Skeletal muscle satellite cell (primary cell): Measurements from ENCODE around the gene C12orf56. TPM values are rescaled to one million over a fixed set of nuclear protein-coding genes. Genes with fewer than 3 reads are reported as not detected.

Source experiments
- H3K27me3 ChIP-seq: 2 replicates; pipeline ENCODE4 v1.7.0; 2013; ENCODE audit warnings: low read length; ENCODE audit not compliant: control insufficient read depth, insufficient read depth
- H3K36me3 ChIP-seq: 2 replicates; pipeline ENCODE4 v1.7.0; 2013; ENCODE audit warnings: mild to moderate bottlenecking, control low read depth, low read length; ENCODE audit not compliant: insufficient read depth
- H3K4me1 ChIP-seq: 2 replicates; pipeline ENCODE4 v1.7.0; 2013; ENCODE audit warnings: low read length; ENCODE audit not compliant: control insufficient read depth, insufficient read depth
- H3K4me2 ChIP-seq: 2 replicates; pipeline ENCODE4 v1.7.0; 2013; ENCODE audit warnings: mild to moderate bottlenecking, low read length
- H3K4me3 ChIP-seq: 2 replicates; pipeline ENCODE4 v1.7.0; 2013; ENCODE audit warnings: low read length
- H3K9ac ChIP-seq: 2 replicates; pipeline ENCODE4 v1.7.0; 2013; ENCODE audit warnings: mild to moderate bottlenecking, low read depth, low read length, moderate library complexity
- H3K9me3 ChIP-seq: replicated peaks from 2 replicates; pipeline ENCODE4 v1.7.0; 2013; ENCODE audit warnings: mild to moderate bottlenecking, control low read depth, low read length
- total RNA-seq: library from RNA; depleted of rRNA; stranded (reverse); fragments of >200 nt; gene quantifications from 2 replicates; pipeline ENCODE4 v1.2.3, GENCODE V29; 2012; rRNA removed

C12orf56 gene, protein sequence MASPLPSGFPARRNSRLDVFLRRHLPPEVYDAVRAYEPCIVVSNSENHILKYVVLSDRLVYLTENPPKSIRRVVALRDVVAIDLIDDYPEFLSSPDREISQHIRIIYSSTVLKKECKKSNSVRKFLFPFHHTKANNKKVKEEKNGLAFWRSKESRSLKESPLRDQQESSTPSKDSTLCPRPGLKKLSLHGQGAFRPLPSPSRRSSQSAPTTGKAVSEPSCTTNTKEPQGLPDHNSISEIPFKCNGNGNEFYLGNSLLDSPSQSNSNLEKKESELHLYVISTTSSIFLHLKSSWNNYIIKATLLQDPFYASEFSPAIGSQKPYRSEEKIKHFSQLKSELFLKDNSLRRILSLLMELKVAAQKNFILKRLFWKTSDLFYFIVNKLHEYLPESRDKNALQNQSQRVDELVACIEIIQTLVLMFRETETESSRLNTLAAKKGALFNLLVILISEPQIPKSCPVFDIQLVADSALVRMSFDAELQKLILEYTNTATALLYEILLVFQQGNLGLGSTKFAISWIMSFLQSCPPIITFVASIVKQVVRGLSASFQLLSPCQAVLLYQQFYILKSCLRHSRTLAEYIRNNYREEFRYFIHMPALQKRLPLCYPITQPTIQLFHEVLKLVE
- 1.5 and 2.0 TPM in 2 replicates for total RNA-seq

DNA sequence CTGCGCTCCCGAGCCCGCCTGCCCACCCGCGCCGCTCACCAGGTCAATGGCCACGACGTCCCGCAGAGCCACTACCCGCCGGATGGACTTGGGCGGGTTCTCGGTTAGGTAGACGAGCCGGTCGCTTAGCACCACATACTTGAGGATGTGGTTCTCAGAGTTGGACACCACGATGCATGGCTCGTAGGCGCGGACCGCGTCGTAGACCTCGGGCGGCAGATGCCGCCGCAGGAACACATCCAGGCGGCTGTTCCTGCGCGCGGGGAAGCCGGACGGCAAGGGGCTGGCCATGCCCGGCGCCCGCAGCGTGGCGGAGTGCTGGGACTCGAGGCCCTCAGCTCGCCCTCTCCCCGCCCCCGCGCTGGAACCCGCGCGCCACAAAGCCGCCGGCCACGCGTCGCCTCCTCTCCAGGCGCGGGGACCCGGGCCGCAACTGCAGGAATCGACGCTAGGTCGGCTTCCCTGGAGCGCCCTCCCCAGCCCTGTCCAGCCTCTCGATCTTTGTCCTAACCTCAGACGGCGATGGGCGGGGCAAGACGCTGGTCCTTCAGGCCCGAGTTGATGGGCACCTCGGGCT, at the start of gene C12orf56:
Gene C12orf56 (minus strand): TSS at position 484 of the 577 bp plus-strand sequence. CDS start 193 bp downstream, at position 291.
- peak within 1 kb of the TSS; percentile 84 for H3K4me2 ChIP-seq
- no peaks in the 10 kb centered on the region for H3K36me3 ChIP-seq
- H3K9me3 ChIP-seq, result no peaks in the 10 kb centered on the region
- H3K4me3 ChIP-seq, result peak within 1 kb of the TSS; percentile 67
- peak within 1 kb of the TSS; percentile 27 for H3K9ac ChIP-seq
- H3K4me1 ChIP-seq, result peaks cover 5% of the 10 kb centered on the region
- H3K27me3 ChIP-seq, result no peaks in the 10 kb centered on the region

DNA sequence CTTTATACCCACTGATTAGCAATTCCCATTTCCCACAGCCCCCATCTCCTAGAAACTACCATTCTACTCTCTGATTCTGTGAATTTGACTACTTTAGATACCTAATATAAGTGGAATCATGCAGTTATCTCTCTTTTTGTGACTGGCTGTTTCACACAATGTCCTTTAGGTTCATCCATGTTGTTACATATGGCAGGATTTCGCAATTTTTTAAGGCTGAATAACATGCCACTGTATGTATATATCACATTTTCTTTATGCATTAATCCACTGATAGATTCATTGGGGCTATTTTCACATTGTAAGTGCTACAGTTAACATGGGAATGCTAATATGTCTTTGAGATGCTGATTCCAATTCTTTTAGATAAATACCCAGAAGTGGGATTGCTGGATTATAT, 49.5 kb upstream of the C12orf56 start:
- Histone ChIP-seq H3K4me3 (no peak overlapping the region), H3K27me3 (no peaks in the 10 kb centered on the region), H3K4me2 (no peak overlapping the region), H3K36me3 (peaks cover 84% of the 10 kb centered on the region), H3K9ac (no peak overlapping the region), H3K9me3 (no peaks in the 10 kb centered on the region), H3K4me1 (no peaks in the 10 kb centered on the region)

DNA sequence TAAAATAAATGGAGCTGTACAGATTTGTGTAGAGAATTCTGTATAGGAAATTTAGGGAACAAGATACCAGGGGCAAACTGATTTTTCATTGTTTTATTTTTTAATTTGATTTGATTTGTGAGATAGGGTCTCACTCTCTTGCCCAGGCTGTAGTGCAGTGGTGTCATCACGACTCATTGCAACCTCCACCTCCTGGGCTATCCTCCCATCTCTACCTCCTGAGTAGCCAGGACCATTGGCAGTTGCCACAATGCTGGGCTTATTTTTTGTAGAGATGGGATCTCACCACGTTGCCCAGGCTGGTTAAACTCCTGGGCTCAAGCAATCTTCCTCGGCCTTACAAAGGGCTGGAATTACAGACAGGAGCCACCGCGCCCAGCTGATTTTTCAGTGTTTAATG, 43.4 kb upstream of the C12orf56 start:
- H3K9me3 ChIP-seq, result no peaks in the 10 kb centered on the region
- no peaks in the 10 kb centered on the region for H3K4me1 ChIP-seq
- no peak overlapping the region for H3K4me3 ChIP-seq
- no peak overlapping the region for H3K9ac ChIP-seq
- peaks cover 89% of the 10 kb centered on the region for H3K36me3 ChIP-seq
- no peak overlapping the region for H3K4me2 ChIP-seq
- no peaks in the 10 kb centered on the region for H3K27me3 ChIP-seq

DNA sequence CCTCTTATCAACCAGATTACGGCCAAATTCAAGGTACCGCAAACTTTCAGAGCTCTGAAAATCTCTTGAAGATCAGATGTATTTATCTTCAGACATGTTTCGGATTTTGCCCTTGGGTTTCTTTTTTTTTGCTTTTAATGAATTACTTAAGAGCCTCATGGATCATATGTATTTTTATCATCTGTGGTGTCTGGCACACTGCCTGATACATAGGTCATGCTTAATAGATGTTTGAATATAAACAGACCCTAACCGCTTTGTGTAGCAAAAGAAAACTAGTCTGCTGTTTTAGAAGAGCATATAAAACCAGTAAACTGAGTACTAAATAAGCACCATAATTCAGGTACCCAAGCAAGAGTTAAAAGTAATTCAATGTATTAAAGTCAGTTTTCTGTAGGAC, 41.2 kb upstream of the C12orf56 start:
- Histone ChIP-seq H3K36me3 (peaks cover 90% of the 10 kb centered on the region), H3K9me3 (no peaks in the 10 kb centered on the region)

DNA sequence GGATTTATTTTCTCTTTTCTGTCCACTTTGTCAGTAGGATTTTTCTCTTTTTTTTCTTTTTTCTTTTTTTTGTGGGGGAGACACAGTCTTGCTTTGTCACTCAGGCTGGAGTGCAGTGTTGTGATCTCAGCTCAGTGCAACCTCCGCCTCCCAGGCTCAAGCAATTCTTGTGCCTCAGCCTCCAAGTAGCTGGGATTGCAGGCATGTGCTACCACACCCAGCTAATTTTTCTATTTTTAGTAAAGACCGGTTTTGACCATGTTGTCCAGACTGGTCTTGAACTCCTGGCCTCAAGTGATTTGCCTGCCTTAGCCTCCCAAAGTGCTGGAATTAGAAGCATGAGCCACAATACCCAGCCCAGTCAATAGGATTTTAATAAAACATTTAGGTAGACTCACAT, 40.3 kb upstream of the C12orf56 start:
- Histone ChIP-seq H3K4me1 (no peaks in the 10 kb centered on the region), H3K4me3 (no peak overlapping the region), H3K36me3 (peaks cover 92% of the 10 kb centered on the region), H3K27me3 (no peaks in the 10 kb centered on the region), H3K9me3 (no peaks in the 10 kb centered on the region), H3K4me2 (no peak overlapping the region), H3K9ac (no peak overlapping the region)

More for the DNA sequence above, 41.2 kb upstream of the C12orf56 start:
- Histone ChIP-seq H3K4me3 (no peak overlapping the region), H3K4me2 (no peak overlapping the region), H3K4me1 (no peaks in the 10 kb centered on the region), H3K27me3 (no peaks in the 10 kb centered on the region), H3K9ac (no peak overlapping the region)

DNA sequence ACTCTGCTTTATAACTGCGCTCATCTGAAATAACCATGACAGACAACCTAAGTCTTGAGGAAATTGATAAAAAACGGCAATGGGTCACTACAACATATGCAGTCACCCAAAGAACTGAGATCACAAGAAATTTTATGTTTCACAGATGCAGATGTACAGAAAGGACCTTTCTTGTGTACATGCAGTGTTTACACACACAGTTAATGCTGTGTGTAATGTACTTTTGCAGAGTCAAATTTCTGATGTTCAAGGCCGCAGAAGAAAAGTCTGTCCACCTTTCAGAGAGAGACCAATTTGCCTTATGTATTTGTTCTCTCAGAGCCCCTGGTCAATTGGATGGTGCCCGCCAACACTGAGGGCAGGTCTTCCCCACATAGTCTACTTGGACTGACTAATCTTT, 38.4 kb upstream of the C12orf56 start:
- Histone ChIP-seq H3K4me2 (no peak overlapping the region), H3K36me3 (peaks cover 92% of the 10 kb centered on the region), H3K4me3 (no peak overlapping the region), H3K9me3 (no peaks in the 10 kb centered on the region), H3K9ac (no peak overlapping the region), H3K4me1 (no peaks in the 10 kb centered on the region), H3K27me3 (no peaks in the 10 kb centered on the region)

DNA sequence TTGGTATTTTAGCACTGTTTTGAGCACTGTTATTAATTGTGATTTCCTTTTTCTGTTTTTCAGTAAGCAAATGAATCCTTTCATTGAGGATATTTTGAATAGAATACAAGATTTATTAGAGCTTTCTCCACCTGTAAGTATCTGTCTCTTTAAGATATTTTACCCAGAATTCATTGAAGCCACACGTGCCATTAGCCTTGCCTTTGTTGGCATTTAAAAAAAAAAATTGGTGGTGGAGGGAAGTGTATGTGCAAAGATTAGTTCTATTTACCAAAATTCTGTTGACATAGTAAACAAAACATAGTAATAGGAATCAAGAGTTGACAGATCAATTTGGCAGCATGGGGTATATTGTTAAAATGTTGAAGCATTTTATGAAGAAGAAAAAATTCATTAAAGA, 37.4 kb upstream of the C12orf56 start:
- no peak overlapping the region for H3K4me3 ChIP-seq
- peaks cover 92% of the 10 kb centered on the region for H3K36me3 ChIP-seq

DNA sequence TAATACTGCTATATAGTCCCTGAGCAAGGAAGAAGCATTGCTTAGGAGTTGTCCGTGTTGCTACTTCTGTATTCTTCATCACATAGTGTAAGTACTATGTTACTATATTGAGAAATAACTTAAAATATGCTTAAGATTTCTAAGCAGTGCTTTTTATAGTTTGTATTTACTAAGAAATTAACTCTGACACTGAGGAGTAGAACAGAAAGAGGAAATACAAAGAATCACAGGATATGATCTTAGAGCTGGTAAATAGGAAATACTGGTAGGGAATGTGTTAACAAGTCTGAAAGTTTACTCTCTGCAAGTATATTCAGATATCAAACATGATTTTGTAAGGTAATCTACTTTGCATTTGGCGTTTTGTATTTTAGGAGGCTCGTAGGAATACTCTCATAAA, 29.1 kb upstream of the C12orf56 start:
- no peaks in the 10 kb centered on the region for H3K27me3 ChIP-seq
- H3K4me1 ChIP-seq, result no peaks in the 10 kb centered on the region
- H3K9ac ChIP-seq, result no peak overlapping the region
- H3K4me3 ChIP-seq, result no peak overlapping the region
- no peak overlapping the region for H3K4me2 ChIP-seq
- H3K9me3 ChIP-seq, result no peaks in the 10 kb centered on the region
- H3K36me3 ChIP-seq, result peaks cover 91% of the 10 kb centered on the region

More for the DNA sequence above, 37.4 kb upstream of the C12orf56 start:
- Histone ChIP-seq H3K27me3 (no peaks in the 10 kb centered on the region), H3K4me1 (no peaks in the 10 kb centered on the region), H3K9ac (no peak overlapping the region), H3K9me3 (no peaks in the 10 kb centered on the region), H3K4me2 (no peak overlapping the region)

DNA sequence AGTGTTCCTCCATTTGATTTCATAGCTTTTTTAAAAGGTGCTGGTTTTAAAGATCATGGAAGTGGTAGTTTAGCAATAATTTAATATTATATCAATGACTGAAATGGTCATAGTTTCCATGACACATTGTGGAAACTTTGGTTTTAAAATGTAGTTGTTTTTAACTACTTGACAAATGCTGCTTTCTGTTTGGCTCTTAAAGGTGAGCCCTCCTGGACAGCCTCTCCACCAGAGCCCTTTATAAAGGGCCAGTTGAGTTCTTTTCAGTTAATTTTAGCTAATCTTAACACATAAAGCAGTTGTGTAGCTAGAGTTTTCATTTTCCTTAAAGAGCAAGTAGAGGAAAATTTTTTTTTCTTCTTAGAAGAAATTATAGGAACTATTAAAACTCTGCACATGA, 27.7 kb upstream of the C12orf56 start:
- H3K4me1 ChIP-seq, result no peaks in the 10 kb centered on the region
- H3K27me3 ChIP-seq, result no peaks in the 10 kb centered on the region
- no peak overlapping the region for H3K9ac ChIP-seq
- H3K4me2 ChIP-seq, result no peak overlapping the region
- no peak overlapping the region for H3K4me3 ChIP-seq
- no peaks in the 10 kb centered on the region for H3K9me3 ChIP-seq
- peaks cover 93% of the 10 kb centered on the region for H3K36me3 ChIP-seq

DNA sequence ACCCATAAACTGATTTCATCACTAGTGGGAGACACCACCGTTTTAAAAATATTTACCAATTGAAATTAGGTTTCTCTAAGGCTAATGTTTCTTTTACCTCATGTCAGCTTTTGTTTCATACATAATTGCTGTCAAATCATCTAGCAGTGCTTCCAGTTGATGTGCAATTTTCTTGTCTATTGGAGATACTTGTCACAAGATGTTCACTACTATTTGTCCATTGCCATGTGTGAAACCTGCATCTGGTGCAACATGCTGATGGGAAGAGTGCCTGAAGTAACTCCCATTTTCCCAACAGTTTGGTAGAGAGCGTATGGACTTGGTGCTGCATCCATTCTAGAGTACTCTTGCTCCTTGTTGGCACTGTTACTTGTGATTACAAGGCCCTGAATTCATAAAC, 23.3 kb upstream of the C12orf56 start:
- Histone ChIP-seq H3K4me3 (no peak overlapping the region), H3K4me1 (peaks cover 10% of the 10 kb centered on the region), H3K36me3 (peaks cover 84% of the 10 kb centered on the region)

DNA sequence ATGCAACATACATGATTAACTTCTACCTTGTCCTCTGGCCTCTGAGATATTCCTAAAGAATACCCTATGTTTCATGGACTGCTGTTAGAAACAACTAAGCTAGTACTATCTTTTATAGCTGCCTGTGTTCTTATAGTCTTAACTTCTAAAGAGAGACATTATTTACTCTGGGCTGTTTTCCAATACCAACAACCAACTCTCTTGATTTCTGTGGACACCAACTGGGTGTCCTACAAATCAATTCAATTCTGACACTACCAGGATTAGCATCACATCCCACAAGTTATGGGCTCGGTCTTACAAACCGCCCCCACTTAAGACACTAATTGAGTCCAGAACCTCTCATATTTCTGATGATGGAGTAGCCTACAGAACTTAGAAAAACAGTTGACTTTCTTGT, 21.9 kb upstream of the C12orf56 start:
- peaks cover 19% of the 10 kb centered on the region for H3K4me1 ChIP-seq

More for the DNA sequence above, 23.3 kb upstream of the C12orf56 start:
- Histone ChIP-seq H3K9me3 (no peaks in the 10 kb centered on the region), H3K9ac (no peak overlapping the region), H3K4me2 (no peak overlapping the region), H3K27me3 (no peaks in the 10 kb centered on the region)

More for the DNA sequence above, 21.9 kb upstream of the C12orf56 start:
- Histone ChIP-seq H3K36me3 (peaks cover 70% of the 10 kb centered on the region), H3K27me3 (no peaks in the 10 kb centered on the region), H3K4me3 (no peak overlapping the region), H3K4me2 (no peak overlapping the region), H3K9me3 (no peaks in the 10 kb centered on the region), H3K9ac (no peak overlapping the region)
